T-helper 9 cell (primary cell): ENCODE results near the gene MED12L.
"Not testable (repeated sequence)": the region's sequence is repeated elsewhere in the genome, so short reads cannot be mapped to it uniquely, and the experiment has no call there.

Experiments used
- DNase-seq: peaks from one replicate; pipeline ENCODE4 v3.0.0-alpha.2; 2020

Gene MED12L

DNA sequence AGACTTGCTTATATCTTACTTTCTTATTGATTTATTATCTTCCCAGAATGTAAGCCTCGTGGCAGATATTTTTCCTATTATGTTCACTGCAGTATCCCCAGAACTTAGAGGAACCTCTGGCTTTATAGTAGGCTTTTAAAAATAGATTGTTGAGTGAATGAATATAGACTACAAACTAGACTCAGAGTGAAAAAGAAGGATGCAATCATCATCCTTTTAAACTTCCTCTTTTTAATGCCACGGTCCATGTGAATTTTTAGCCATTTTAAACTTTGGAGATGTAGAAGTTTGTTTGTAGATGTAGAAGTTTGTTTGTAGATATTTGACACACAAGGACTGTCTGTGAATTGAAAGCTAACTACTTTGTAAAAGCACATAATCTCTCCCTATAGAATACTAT, 306.3 kb downstream of the MED12L start:
- DNase-seq: no peak

DNA sequence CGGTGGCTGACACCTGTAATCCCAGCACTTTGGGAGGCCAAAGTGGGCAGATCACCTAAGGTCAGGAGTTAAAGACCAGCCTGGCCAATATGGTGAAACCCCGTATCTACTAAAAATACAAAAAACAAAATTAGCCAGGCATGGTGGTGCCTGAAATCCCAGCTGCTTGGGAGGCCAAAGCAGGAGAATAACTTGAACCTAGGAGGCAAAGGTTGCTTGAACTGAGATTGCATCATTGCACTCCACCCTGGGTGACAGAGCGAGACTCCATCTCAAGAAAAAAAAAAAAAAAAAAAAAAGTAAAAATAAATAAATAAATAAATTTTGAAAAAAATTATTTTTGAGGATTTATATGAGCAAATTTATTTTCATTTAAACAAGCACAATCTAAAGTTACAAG, 306.7 kb downstream of the MED12L start:
- not testable (repeated sequence) for DNase-seq

DNA sequence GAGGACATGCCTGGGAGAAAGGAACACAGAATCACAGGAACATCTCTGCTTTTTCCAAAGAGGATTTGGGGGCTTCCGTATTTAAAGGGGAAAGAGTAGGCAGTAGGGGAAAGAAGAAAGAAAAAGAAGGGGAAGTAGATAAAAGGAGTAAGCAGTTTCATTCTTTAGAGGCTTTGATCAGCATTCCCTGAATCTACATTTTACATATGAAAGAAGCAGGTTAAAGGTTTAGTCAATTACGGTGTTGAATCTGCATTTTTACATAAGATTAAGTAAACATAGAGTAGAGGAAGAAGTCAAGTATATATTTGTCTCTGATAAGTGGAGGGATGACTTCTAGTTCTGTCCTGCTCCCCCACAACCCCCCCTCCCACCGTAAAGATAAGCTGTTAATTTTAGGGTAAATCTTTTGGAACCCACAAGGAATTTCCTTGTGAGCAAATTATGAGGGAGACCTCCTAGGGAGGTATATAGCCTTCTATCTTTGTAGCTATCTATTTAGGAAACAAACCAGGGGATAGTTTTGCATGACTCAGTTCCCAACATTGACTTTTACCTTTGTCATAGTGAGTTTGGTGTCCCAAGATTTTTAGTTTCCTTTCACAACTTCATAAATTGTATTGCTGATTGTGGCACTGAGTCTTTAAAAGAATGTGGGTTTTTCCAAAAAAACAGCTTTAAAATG, 307.8 kb downstream of the MED12L start:
- DNase-seq: no peak

DNA sequence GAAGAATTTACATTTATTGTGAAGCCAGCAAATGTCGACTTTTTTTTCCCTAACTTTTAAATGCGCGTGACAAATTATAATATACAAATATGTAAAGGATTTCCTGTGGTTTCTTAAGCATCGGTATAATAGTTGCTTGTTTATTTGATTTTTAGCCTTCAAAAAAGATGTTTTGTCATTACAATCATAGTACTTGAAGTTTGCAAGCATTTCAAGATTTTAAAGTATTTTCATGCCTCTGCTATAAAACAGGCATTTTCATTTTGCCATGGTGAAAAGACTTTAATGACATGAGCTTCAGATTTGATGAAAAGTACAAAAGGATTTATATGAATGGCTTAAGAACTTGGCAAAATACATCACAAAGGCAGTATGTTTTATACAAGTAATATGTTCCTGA, 308.5 kb downstream of the MED12L start:
- no peak for DNase-seq

DNA sequence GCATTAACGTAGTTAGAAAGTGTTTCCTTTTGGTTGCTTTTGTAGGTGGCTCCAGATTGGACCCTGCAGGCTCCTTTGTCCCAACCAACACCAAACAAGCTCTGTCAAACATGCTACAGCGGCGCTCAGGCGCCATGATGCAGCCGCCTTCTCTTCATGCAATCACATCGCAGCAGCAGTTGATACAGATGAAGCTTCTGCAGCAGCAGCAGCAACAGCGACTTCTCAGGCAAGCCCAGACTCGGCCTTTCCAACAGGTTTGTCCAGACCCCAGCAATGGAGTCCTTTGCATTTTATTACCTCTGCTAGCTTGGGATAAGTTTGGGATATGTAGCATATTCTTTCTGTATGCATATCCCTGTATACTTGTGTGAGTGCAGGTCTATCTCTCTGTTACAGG, 309.1 kb downstream of the MED12L start:
- no peak for DNase-seq

DNA sequence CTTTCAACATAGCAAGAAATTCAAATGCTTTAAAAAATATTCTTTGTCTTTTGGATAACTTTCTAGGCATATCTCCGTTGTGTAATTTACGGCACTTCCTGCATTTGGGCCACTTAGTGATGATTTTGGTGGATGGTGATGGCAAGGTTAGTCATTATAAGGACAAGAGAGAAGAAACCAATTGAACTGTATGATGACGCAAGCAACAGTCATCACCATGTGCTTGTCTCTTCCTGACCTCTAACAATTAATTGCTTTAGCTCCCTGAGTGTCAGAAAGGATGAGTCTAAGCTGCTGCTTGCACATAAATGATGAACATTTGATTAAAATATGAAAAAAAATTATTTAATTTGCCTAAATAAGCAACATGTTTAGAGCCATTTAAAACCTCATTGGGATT, 310.3 kb downstream of the MED12L start:
- no peak for DNase-seq

DNA sequence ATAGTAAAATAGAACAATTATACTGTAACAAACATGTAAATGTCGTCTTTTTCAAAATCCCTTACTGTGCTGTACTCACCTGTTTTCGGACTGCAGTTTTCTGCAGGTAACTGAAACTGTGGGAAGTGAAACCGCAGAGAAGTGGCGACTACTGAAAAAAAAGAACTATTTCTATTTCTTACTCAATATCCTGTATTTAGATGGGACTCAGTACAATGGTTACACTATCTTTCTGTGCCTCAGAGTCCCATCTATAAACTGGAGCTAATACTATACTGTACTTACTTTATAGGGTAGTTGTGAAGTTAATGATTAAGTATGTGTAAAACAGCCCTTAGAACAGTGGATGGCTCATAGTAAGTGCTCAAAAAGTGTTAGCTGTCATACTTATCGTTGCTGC, 313.4 kb downstream of the MED12L start:
- DNase-seq: no peak

DNA sequence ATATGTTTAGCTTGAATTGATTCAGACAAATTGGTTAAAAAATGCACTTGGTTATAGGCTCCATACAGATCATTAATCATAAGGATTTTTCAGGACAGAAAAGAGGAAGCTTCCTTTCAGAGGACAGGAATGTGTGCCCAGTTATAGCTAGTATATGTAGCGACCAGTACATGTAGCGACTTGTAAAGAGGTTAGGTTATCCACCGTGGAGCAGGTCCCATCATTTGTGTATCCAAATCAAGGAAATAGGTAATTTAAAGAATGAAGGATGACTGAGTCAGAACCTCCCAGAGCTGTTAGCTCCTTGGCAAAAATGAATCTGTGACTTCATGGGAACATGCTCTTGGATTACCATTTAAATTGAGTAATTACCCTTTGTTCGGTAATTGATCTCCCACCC, 314.9 kb downstream of the MED12L start:
- no peak for DNase-seq

DNA sequence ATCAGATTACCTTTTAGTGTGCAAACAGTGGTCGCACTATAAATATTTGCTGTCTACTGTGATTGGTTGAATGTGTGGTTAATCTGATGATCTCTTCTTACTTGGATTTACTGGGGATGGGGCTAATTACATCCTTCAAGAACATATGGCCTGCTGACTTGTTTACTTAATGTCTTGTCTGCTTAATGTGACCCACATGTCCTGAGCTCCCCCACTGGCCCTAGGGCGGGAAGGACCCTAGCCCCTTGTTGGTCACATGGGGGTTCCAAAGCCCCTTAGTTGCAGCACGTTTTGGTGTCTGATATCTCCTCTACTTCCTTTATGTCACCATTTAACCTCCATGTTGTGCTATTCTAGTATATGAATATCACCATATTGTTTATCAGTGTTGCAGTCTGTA, 316.9 kb downstream of the MED12L start:
- DNase-seq: no peak

DNA sequence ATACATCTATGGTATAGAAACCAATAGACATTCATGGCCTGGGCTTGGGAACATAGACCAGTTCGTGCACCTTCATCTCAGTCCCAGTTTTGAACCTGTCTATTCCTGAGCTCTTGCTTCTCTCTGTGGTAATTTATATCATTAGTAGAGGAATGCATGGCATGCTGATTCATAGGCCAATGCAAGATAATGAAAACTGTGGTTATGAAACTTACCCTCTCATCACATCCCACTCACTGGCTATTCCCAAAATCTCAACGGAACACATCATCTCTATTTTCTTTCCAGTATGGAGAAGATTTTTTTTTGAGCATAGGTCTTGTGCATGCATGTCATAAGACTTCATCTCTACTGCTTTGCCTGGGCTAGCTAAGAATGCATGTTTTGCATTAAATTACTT, 317.8 kb downstream of the MED12L start:
- no peak for DNase-seq

DNA sequence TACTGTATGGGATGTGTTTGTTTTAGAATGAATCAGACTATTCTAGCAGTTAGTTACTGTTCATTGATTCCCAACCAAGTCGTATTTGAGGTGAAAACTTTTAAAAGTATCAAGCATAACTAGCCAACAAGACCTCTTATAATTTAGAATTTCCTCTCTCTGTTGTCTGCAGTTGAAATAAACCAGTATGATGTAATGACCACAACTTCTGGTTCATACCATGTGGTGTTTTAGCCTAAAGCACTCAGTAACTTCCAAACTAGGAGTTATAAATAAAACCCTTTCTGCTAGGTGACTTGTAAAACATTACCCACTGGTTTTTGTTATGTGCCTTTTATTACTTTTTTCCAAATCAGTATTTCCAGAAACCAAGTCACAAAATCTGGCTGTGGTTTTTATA, 318.9 kb downstream of the MED12L start:
- no peak for DNase-seq

DNA sequence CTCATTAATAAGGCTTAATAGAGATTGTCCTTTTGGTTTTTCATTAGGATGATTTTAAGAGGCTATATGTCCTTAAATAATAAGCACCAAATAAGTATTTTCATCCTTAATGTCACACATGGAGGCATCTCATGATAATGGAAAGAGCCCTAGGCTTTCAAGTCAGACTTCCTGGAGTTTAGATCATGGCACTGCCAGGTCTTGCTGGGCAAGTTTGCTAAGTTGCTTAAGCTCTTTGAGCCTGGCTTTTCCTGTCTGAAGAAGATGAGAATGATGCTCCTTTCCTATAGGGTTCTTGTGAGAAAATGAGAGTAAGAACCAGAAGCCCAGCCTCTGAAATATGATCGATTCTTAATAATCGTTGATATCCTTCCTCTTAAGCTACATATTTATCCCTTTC, 322.5 kb downstream of the MED12L start:
- no peak for DNase-seq

DNA sequence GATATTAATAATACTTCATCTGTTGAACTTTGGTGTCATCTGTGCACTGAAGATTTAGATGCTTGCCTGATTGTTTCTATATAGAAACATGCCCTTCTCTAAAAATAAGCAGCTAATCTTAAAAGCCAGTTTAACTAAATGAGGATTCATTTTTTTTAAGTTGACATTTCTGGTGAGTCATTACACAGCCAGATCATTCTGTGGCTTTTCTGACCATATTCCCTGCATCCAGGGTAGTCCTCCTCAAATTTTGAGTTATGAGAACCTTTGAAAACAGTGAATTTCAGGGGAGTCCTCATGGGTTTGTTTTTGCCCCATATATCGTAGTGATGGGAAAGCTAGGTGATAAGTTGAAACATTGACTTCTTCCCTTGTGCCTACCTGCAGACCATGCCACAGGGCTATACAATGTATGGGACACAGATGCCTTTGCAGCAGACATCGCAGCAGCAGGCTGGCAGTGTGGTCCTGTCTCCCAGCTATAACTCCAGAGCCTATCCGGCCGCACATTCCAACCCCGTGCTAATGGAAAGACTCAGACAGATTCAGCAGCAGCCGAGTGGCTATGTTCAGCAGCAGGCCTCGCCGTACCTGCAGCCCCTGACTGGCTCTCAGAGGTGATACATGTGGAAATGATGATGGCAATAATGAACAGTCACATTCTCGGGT, 325.6 kb downstream of the MED12L start:
- DNase-seq: no peak

DNA sequence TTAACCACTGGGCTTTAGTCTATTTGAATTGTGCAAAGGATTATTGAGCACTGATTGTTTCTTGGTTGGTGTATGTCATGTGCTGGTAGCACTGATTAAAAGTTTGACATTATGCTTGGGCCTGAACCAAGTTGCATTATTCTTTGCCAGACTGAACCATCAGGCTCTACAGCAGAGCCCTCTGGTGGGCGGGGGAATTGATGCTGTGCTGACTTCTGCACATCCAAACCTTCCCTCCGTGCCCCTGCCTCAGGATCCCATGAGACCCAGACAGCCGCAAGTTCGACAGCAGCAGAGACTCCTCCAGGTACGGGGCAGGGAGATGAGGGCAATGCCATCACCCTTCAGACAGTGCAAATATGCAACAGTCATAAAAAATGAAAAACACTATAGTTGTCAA, 327.5 kb downstream of the MED12L start:
- no peak for DNase-seq

DNA sequence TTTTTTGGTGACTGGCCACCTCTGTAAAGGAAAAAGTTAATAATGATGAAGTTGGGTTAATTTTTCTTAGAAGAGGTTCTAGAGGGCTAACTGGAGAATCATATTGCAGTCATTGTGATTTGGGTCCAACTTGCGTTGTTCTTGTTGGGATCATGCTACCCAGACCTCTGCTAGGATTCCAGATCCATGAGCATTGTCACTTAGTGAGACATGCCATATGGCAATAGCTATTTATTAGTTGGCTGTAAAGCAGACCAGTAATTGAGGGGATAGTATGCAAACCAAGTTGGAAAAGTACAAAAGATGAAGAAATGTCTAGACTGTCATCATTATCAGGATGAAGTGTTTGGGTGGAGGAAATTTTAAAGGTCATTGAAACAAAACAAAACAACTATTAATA, 329.8 kb downstream of the MED12L start:
- DNase-seq: no peak

DNA sequence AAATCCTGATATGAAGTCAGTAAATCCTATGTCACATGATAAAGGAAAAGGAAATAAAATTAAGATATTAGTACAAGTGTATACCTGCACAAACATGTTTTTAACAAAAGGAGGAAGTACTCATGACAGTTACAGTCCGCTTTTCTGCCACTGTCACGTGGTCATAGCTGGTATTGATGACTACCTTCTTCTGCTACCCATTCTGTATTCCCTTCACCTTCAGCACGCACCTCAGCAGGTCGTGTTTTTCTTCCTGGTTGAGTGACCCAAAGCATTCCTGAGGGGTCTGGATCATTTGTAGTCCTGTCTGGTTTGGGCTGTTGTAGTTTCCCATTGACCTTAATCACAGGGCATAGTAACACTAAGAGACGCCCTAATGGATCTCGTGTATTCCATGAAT, 334.3 kb downstream of the MED12L start:
- DNase-seq: no peak

DNA sequence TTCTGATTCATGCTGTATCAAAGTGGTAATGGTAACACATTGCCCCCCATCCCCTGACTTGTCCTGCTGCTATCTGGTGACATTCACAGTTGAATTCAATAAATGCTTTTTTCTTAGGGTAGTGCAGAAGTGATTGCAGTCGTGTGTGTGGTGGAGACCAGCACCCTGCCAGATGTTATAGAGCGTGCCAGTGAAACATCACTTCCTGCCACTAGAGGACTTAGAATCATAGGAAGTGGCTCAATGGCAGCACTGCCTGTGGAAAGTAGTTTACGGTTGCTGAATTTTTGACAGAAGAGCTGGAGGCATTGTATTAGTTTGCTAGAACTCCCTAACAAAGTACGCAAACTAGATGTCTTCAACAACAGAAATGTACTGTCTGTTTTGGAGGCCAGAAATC, 336.5 kb downstream of the MED12L start:
- DNase-seq: no peak

DNA sequence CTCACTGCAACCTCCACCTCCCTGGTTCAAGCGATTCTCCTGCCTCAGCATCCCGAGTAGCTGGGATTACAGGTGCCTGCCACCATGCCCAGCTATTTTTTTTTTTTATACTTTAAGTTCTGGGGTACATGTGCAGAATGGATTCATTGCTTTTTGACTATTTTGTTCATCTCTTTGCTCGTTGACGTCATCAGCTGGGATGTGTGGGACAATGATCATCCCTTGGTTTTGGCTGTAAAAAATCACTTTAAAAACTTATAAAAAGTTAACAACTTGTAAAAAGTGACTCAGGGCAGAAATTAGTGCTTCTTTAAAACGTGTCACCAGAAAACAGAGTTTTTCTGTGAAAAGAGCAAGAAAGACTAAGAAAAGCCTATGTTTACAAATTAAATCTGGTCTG, 337.6 kb downstream of the MED12L start:
- DNase-seq: no peak

DNA sequence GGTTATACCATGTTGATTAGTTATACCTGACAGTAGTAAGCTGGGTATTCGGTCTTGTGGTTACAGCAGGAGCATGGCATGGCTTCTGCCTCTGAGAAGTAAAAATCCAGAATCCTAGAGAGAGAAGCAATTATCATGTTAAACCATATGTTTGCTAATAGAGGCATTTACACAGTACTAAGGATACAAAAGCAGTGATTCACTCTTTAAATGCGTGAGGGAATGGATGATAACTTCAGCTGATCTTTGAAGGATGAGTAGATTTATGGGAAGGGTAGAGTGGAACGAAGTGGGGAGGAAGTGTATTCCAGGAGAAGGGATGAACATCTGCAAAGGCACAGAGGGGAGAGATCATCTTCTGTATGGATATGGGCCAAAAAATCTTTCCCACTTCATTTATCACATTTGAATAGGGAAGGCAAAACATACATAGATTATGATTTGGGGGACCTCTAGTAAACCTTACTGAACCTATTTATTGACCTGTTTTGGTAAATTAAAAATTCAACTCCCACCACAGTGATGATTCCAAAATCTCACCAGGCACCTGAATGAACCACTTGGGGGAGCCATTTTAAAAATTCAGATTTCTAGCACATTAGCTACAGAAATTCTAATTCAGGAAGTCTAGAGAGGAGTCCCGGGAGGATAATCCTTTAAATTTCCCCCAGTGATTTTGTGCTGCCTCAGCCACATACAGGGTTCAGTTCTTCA, 340.3 kb downstream of the MED12L start:
- no peak for DNase-seq

DNA sequence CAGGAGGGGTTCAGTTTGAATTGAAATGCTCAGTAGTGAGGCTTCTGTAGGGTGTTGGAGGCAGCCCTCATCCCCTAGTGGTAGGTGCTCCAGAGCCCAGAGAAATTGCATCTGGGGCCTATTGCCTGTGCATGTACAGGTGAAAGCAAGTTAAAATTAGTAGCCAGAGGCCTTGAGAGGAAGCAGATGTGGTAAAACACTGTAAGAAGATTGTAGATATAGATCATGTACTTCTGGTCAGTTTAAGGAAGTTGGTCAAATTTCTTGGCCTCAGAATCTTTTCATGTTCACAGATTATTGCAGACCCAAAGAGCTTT, 340.8 kb downstream of the MED12L start:
- DNase-seq: no peak

DNA sequence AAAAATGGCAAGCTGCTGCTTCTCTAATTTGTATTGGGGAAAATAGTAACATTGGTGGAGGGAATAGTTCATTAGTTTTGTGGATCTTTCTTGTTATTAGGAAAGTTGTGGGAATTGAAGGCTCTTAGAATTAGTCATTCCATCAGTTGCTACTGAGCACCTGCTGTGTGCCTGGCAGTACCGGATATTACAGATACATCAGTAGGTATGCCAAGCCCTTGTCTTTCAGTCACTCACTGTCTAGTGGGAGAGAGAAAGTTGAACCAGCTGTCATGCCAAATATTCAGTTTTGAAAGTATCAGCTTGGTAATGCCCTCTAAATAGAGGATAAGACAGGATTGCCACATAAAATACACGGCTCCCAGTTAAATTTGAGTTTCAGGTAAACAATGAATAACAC, 342.9 kb downstream of the MED12L start:
- DNase-seq: no peak

DNA sequence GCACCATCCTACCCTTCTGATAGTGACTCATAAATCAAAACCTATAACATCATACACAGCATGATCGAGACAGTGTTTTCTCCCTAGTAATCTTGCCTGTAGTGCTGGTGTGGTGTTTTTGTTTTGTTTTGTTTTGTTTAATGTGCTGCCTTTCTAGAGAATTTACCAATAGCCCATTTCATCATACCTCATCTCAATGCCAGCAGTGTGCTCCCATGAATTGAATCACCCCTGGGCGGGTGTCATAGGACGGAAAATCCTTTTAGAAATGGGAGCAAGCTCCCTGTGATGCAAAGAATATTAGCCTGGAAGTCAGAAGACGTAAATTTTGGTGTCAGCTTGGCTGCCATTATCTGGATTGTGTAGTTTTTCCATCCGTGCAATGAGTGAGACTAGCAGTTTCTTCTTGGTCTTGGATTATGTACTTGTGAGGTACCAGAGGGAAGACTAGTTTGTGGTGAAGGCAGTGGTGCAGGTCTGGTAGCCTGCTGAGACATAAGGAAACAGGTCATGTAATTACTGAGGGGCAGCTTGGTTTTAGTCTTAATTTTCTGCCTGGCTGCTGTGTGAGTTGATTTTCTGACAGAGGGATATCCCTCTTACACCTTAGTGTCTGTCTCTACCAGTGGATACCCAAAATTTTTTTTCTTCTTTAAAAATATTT, 345.5 kb downstream of the MED12L start:
- no peak for DNase-seq

DNA sequence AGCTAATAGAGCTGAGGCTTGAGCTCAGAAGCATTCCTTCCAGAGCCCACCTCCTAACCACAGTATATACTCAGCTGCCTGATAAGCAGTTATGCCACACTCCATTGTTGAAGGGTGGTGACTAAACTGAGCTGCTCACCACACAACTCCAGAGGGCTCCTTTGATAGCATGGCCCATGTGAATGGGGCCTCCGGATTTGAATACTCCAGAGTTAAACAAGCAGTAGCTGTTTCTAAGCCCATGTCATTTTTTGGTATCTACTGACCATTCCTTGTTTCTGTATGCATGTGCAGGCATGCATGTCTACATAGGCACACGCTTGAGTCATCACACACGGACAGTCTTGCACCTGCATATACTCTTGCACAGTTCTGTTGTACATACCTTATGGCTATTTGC, 346.5 kb downstream of the MED12L start:
- no peak for DNase-seq
